Ovary (tissue), 3 donors: ENCODE data around the gene GPX6.

Experiments used
- CTCF ChIP-seq, 3 donors: fragments of 450-650 bp in 2 of 3; fragments of 200-600 bp in 1 of 3; IDR thresholded peaks; one replicate each; pipeline versions ENCODE4 v1.5.1 to v1.8.0; 2016 to 2022; ENCODE audit warnings: antibody characterized with exemption in 3 of 3, mild to moderate bottlenecking in 1 of 3
- EP300 ChIP-seq: sonication (generic); formaldehyde crosslinking; IDR thresholded peaks from one replicate; pipeline ENCODE4 v1.6.1; 2017; ENCODE audit warnings: antibody characterized with exemption
- POLR2A ChIP-seq: fragments of 450-650 bp; IDR thresholded peaks from one replicate; pipeline ENCODE4 v1.6.1; 2017; ENCODE audit warnings: antibody characterized with exemption, mild to moderate bottlenecking, moderate library complexity
- donor health status: DM: no; HTN: no; CAD: no.

GRCh38 chr6:28541996-28542395 is 26.4 kb upstream of the GPX6 start:
- no peak for TF ChIP-seq CTCF (IDR thresholded peaks at IDR 0.05)
- TF ChIP-seq POLR2A: no peak
- no peak for TF ChIP-seq EP300
